Activated CD8-positive, alpha-beta T cell treated with anti-CD3 and anti-CD28 coated beads for 36 hours (primary cell): ENCODE results near the gene GDPD1. TPM values are rescaled to one million over a fixed set of nuclear protein-coding genes. Genes with fewer than 3 reads are reported as not detected.
A peak's percentile ranks its signal among the peaks of the same experiment; 100 is the strongest.
"Not testable (repeated sequence)": the region's sequence is repeated elsewhere in the genome, so short reads cannot be mapped to it uniquely, and the experiment has no call there.

Experiments used
- ATAC-seq: fragments of 200-7000 bp; cut with Tn5 transposase; one replicate; pipeline ENCODE4 v1.10.0; 2021; ENCODE audit warnings: mild to moderate bottlenecking, moderate library complexity
- CTCF ChIA-PET: fragments of 350-600 bp; sonication (Branson Sonifier 250); formaldehyde crosslinking; loops from one replicate; lab custom pipeline; 2021; ENCODE audit warnings: antibody characterized with exemption; lab: Charles Lee
- POLR2A ChIA-PET: fragments of 350-600 bp; sonication (Branson Sonifier 250); formaldehyde crosslinking; loops from one replicate; lab custom pipeline; 2021; ENCODE audit warnings: antibody characterized with exemption; lab: Charles Lee
- DNase-seq: peaks from one replicate; pipeline ENCODE4 v3.0.0-alpha.2; 2020
- H3K27ac Mint-ChIP-seq: one replicate; pipeline ENCODE4 v1.8.0; 2021; ENCODE audit warnings: mild to moderate bottlenecking, mixed read lengths
- H3K27me3 Mint-ChIP-seq: one replicate; pipeline ENCODE4 v1.8.0; 2021; ENCODE audit warnings: mixed read lengths
- H3K36me3 Mint-ChIP-seq: one replicate; pipeline ENCODE4 v1.8.0; 2021; ENCODE audit warnings: low read depth, mixed read lengths
- H3K4me1 Mint-ChIP-seq: one replicate; pipeline ENCODE4 v1.8.0; 2021; ENCODE audit warnings: low read depth, mixed read lengths
- H3K4me3 Mint-ChIP-seq: one replicate; pipeline ENCODE4 v1.8.0; 2021; ENCODE audit warnings: mild to moderate bottlenecking, moderate library complexity, mixed read lengths
- H3K9me3 Mint-ChIP-seq: one replicate; pipeline ENCODE4 v1.8.0; 2021; ENCODE audit warnings: mixed read lengths
- intact Hi-C: fragments of 100-400 bp; cut with micrococcal nuclease; formaldehyde crosslinking; loops from one replicate; pipeline ENCODE4 v1.10.0; 2022
- total RNA-seq, 2 experiments: library from RNA; stranded (reverse); gene quantifications; one replicate each; pipeline ENCODE4 v1.2.3, GENCODE V29; 2021
- TF ChIP-seq, protein P1 (sequence below): fragments of 200-600 bp; IDR thresholded peaks from one replicate; pipeline ENCODE4 v1.8.0; 2022; ENCODE audit warnings: antibody characterized with exemption, mild to moderate bottlenecking

The GDPD1 gene
- total RNA-seq, 2 experiments from 2014 or later = 1.3 to 2.0 TPM

- Mint-ChIP-seq H3K27me3 (no peaks in the 10 kb centered on the region), H3K4me3 (no peak overlapping the region), H3K9me3 (no peaks in the 10 kb centered on the region), H3K27ac (no peak overlapping the region), H3K36me3 (no peaks in the 10 kb centered on the region), H3K4me1 (no peaks in the 10 kb centered on the region)
- TF ChIP-seq, protein P1, sequence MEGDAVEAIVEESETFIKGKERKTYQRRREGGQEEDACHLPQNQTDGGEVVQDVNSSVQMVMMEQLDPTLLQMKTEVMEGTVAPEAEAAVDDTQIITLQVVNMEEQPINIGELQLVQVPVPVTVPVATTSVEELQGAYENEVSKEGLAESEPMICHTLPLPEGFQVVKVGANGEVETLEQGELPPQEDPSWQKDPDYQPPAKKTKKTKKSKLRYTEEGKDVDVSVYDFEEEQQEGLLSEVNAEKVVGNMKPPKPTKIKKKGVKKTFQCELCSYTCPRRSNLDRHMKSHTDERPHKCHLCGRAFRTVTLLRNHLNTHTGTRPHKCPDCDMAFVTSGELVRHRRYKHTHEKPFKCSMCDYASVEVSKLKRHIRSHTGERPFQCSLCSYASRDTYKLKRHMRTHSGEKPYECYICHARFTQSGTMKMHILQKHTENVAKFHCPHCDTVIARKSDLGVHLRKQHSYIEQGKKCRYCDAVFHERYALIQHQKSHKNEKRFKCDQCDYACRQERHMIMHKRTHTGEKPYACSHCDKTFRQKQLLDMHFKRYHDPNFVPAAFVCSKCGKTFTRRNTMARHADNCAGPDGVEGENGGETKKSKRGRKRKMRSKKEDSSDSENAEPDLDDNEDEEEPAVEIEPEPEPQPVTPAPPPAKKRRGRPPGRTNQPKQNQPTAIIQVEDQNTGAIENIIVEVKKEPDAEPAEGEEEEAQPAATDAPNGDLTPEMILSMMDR = peak; percentile 96
- intact Hi-C loops = loop anchor here (1.0 to 10.0 kb wide), 2 partner anchors 129 to 214 kb away; no protein-coding TSS in a partner anchor
- ATAC-seq (peak; percentile 99), DNase-seq (peak; percentile 51)
- ChIA-PET CTCF (interaction anchor here (0.7 to 12.6 kb wide), 34 partner anchors 11 to 728 kb away, joined by 3 to 226 read pairs (median 4); partner anchors contain the start of gene GDPD1), POLR2A (interaction anchor here (1.1 to 1.3 kb wide), 3 partner anchors 18 to 205 kb away, joined by 3 to 5 read pairs (median 3); no protein-coding TSS in a partner anchor)
These were observed 90.7 kb downstream of the GDPD1 start for GRCh38 chr17:59311051-59311468.

DNA sequence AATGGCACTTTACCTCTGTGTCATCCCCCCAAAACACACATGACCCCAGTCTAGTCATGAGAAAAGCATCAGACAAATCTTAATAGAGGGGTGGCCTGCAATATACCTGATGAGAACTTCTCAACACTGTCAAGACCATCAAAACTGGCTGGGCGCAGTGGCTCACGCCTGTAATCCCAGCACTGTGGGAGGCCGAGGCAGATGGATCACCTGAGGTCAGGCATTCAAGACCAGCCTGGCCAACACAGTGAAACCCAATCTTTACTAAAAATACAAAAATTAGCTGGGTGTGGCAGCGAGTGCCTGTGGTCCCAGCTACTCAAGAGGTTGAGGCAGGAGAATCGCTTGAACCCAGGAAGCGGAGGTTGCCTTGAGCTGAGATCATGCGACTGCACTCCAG lies 91.2 kb downstream of the GDPD1 start:
- H3K9me3 Mint-ChIP-seq, H3K27me3 Mint-ChIP-seq, H3K4me1 Mint-ChIP-seq, ATAC-seq, H3K4me3 Mint-ChIP-seq, DNase-seq, H3K36me3 Mint-ChIP-seq, H3K27ac Mint-ChIP-seq: not testable (repeated sequence)
- ChIA-PET CTCF (interaction anchor here (0.7 to 12.6 kb wide), 21 partner anchors 11 to 728 kb away, joined by 3 to 226 read pairs (median 5); partner anchors contain the start of gene GDPD1), POLR2A (interaction anchor here (1.2 to 1.3 kb wide), 2 partner anchors 18 to 205 kb away, joined by 3 to 5 read pairs; no protein-coding TSS in a partner anchor)
- intact Hi-C loops = loop anchor here (1.0 to 10.0 kb wide), 2 partner anchors 129 to 213 kb away; no protein-coding TSS in a partner anchor

DNA sequence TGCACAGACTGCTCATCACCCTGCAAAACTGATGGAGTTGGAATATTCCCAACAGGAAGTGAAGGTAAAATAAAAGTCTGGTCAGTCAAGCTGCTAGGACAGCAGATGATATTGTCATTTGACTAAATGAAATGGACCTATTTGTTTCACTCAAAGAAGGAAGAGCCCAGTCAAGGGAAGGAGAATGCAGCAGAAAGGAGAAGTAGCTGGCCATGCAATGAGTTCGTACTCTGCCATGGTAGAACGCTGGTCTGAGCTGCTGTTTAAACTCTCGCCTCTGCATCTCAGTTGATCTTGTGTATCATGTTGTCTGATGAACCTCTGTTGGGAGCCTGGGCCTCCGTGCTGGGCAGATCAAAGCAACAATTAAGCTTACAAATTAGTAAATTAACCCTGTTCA lies 95.6 kb downstream of the GDPD1 start:
- CTCF ChIA-PET = interaction anchor here (0.7 to 12.6 kb wide), 10 partner anchors 14 to 186 kb away, joined by 3 to 226 read pairs (median 4); no protein-coding TSS in a partner anchor
- no peaks in the 10 kb centered on the region for H3K36me3 Mint-ChIP-seq
- DNase-seq (no peak), ATAC-seq (no peak)
- intact Hi-C loops = loop anchor here (10.0 kb wide), 1 partner anchor 209 kb away; no protein-coding TSS in a partner anchor
- H3K27me3 Mint-ChIP-seq = no peaks in the 10 kb centered on the region
- H3K4me1 Mint-ChIP-seq = no peaks in the 10 kb centered on the region
- no peak overlapping the region for H3K4me3 Mint-ChIP-seq
- H3K27ac Mint-ChIP-seq = no peak overlapping the region
- POLR2A ChIA-PET = interaction anchor here (0.6 to 1.8 kb wide), 3 partner anchors 45 to 126 kb away, joined by 3 to 5 read pairs (median 5); no protein-coding TSS in a partner anchor
- H3K9me3 Mint-ChIP-seq = no peaks in the 10 kb centered on the region
- TF ChIP-seq, protein P1 = no peak

Other genes with a start within 250 kb of the GDPD1 start
- gene TRIM37, start 113.6 kb upstream of the GDPD1 start, total RNA-seq = 10 to 100 TPM; 23.9 to 24.8 TPM
- 10 to 100 TPM; 59.1 to 68.4 TPM for gene SKA2, start 65.3 kb upstream of the GDPD1 start, total RNA-seq
- 10 to 100 TPM; 66.6 to 67.5 TPM for gene PRR11, start 64.8 kb upstream of the GDPD1 start, total RNA-seq
- 10 to 100 TPM; 16.2 to 16.5 TPM for gene SMG8, start 10.5 kb upstream of the GDPD1 start, total RNA-seq
- gene YPEL2, start 111.1 kb downstream of the GDPD1 start, total RNA-seq = 1 to 10 TPM; 4.2 to 4.9 TPM